Brain microvascular endothelial cell (primary cell): Measurements from ENCODE around the gene DDX23.
"Not testable (repeated sequence)": the region's sequence is repeated elsewhere in the genome, so short reads cannot be mapped to it uniquely, and the experiment has no call there.

Experiments used
- DNase-seq: peaks from one replicate; pipeline ENCODE4 v3.0.0-alpha.2; 2020
- H3K27ac ChIP-seq: fragments of 250-450 bp; sonication (Bioruptor Pico); 2 replicates; pipeline ENCODE4 v1.5.1; 2020; ENCODE audit warnings: mild to moderate bottlenecking, moderate library complexity
- H3K27me3 ChIP-seq: fragments of 250-450 bp; sonication (Bioruptor Pico); replicated peaks from 2 replicates; pipeline ENCODE4 v1.5.1; 2020; ENCODE audit warnings: mild to moderate bottlenecking
- H3K36me3 ChIP-seq: fragments of 250-450 bp; sonication (Bioruptor Pico); replicated peaks from 2 replicates; pipeline ENCODE4 v1.5.1; 2020; ENCODE audit warnings: mild to moderate bottlenecking
- H3K4me3 ChIP-seq: 2 replicates; pipeline ENCODE4 v1.5.1; 2011; ENCODE audit warnings: low read depth, mild to moderate bottlenecking, control low read depth, low read length, moderate library complexity
- in situ Hi-C: cut with HindIII; loops from 2 replicates; pipeline ENCODE4 v1.10.0; 2017; ENCODE audit warnings: low sequenced_read_pairs, low pct_ligation_motif_present
- TF ChIP-seq, protein P1 (sequence below): IDR thresholded peaks from 2 replicates; pipeline ENCODE4 v1.5.1; 2011; ENCODE audit warnings: low read depth, mild to moderate bottlenecking, moderate library complexity, low read length, control low read depth, inconsistent platforms; ENCODE audit errors: missing control alignments

The DDX23 gene

DNA sequence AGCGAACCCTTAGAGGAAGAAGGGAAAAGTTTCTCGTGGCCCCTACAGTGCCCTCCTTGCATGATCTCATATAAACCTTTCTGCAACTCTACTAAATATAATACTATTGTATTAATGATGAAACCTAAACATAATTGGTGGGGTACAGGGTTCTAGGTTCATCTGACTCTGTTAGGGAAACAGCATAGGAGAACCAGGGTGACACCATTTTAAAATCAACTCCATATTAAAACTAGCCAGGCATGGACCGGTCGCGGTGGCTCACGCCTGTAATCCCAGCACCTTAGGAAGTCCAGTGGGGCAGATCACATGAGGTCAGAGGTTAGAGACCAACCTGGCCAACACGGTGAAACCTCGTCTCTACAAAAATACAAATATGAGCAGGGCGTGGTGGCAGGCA, 28.7 kb upstream of the DDX23 start:
- no peak for DNase-seq
- H3K4me3 ChIP-seq = no peak overlapping the region
- TF ChIP-seq, protein P1, sequence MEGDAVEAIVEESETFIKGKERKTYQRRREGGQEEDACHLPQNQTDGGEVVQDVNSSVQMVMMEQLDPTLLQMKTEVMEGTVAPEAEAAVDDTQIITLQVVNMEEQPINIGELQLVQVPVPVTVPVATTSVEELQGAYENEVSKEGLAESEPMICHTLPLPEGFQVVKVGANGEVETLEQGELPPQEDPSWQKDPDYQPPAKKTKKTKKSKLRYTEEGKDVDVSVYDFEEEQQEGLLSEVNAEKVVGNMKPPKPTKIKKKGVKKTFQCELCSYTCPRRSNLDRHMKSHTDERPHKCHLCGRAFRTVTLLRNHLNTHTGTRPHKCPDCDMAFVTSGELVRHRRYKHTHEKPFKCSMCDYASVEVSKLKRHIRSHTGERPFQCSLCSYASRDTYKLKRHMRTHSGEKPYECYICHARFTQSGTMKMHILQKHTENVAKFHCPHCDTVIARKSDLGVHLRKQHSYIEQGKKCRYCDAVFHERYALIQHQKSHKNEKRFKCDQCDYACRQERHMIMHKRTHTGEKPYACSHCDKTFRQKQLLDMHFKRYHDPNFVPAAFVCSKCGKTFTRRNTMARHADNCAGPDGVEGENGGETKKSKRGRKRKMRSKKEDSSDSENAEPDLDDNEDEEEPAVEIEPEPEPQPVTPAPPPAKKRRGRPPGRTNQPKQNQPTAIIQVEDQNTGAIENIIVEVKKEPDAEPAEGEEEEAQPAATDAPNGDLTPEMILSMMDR = no peak
- H3K36me3 ChIP-seq = no peaks in the 10 kb centered on the region
- no peak overlapping the region for H3K27ac ChIP-seq
- H3K27me3 ChIP-seq = no peaks in the 10 kb centered on the region
- in situ Hi-C loops = no loop called here

- DNase-seq = no peak
- in situ Hi-C loops = no loop called here
- Histone ChIP-seq H3K27ac (no peak overlapping the region), H3K4me3 (no peak overlapping the region), H3K36me3 (no peaks in the 10 kb centered on the region), H3K27me3 (no peaks in the 10 kb centered on the region)
- TF ChIP-seq, protein P1 = no peak
These were observed 26.6 kb upstream of the DDX23 start for GRCh38 chr12:48878548-48878947.

DNA sequence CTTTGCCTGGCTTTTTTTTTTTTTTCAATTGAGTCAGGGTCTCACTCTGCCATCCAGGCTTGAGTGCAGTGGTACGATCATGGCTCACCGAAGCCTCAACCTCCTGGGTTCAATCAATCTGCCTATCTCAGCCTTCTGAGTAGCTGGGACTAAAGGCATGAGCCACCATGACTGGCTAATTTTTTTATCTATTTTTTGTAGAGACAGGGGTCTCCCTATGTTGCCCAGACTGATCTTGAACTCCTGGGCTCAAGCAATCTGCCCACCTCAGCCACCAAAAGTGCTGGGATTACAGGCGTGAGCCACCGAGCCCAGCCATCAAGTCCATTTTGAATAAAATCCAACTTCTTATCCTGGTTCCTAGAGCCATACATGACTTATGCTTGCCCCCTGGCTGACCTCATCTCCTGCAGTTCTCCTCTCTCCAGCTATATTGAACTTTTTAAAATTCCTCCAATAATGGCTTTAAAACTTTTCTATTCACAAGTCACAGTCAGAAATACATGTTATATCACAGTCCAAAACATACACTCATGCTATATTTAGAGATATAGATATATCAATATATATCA, 24.1 kb upstream of the DDX23 start:
- TF ChIP-seq, protein P1 = no peak
- no peak for DNase-seq
- no peak overlapping the region for H3K4me3 ChIP-seq
- in situ Hi-C loops = no loop called here
- H3K27ac ChIP-seq = no peak overlapping the region
- no peaks in the 10 kb centered on the region for H3K36me3 ChIP-seq
- no peaks in the 10 kb centered on the region for H3K27me3 ChIP-seq

- DNase-seq, in situ Hi-C loops, H3K27ac ChIP-seq, H3K4me3 ChIP-seq, H3K27me3 ChIP-seq, H3K36me3 ChIP-seq: not testable (repeated sequence)
These were observed 21.6 kb upstream of the DDX23 start for GRCh38 chr12:48873534-48873933.

- Histone ChIP-seq H3K27me3 (no peaks in the 10 kb centered on the region), H3K36me3 (no peaks in the 10 kb centered on the region), H3K27ac (no peak overlapping the region), H3K4me3 (no peak overlapping the region)
- DNase-seq = no peak
- TF ChIP-seq, protein P1 = no peak
- in situ Hi-C loops = no loop called here
These were observed 21.1 kb upstream of the DDX23 start for GRCh38 chr12:48873096-48873495.

GRCh38 chr12:48869191-48869590, 17.2 kb upstream of the DDX23 start:
- TF ChIP-seq, protein P1 = no peak
- in situ Hi-C loops = no loop called here
- peaks cover 11% of the 10 kb centered on the region for H3K27me3 ChIP-seq
- no peak overlapping the region for H3K27ac ChIP-seq
- H3K4me3 ChIP-seq = no peak overlapping the region
- H3K36me3 ChIP-seq = no peaks in the 10 kb centered on the region
- DNase-seq = no peak
